H1 (cell line): Measurements from ENCODE around the gene EHHADH. TPM values are rescaled to one million over a fixed set of nuclear protein-coding genes. Genes with fewer than 3 reads are reported as not detected.

Experiments used
- CTCF ChIA-PET: fragments of 300-600 bp; sonication (Branson Sonifier 250); formaldehyde crosslinking; loops from one replicate; lab custom pipeline; 2021; ENCODE audit not compliant: partially characterized antibody; lab: Charles Lee
- POLR2A ChIA-PET: fragments of 300-600 bp; sonication (Branson Sonifier 250); formaldehyde crosslinking; loops from one replicate; lab custom pipeline; 2021; ENCODE audit warnings: inconsistent platforms; ENCODE audit not compliant: partially characterized antibody; lab: Charles Lee
- DNase-seq, 2 experiments: peaks; one replicate each; pipeline versions ENCODE4 v3.0.0 to v3.0.0-alpha.2; 2010 to 2022; ENCODE audit warnings: low spot score in 2 of 2, low read depth in 1 of 2, mixed read lengths in 1 of 2
- FAIRE-seq: peaks from 2 replicates; lab custom pipeline; 2011; peaks lifted over from hg19 to GRCh38; lab: Jason Lieb, UNC
- H2AFZ ChIP-seq: 2 replicates; pipeline ENCODE4 v1.8.1; 2012; ENCODE audit warnings: low read length, inconsistent platforms
- H2AK5ac ChIP-seq: 2 replicates; pipeline ENCODE4 v1.6.1; 2013; ENCODE audit warnings: low read depth, low read length
- H2BK120ac ChIP-seq: replicated peaks from 2 replicates; pipeline ENCODE3; 2013; ENCODE audit warnings: low read depth, low read length, inconsistent platforms
- H2BK12ac ChIP-seq: 2 replicates; pipeline ENCODE4 v1.6.1; 2013; ENCODE audit warnings: low read depth, low read length
- H2BK15ac ChIP-seq: 2 replicates; pipeline ENCODE4 v1.6.1; 2013; ENCODE audit warnings: low read length
- H2BK20ac ChIP-seq: 2 replicates; pipeline ENCODE4 v1.6.1; 2013; ENCODE audit warnings: low read length
- H2BK5ac ChIP-seq: 2 replicates; pipeline ENCODE4 v1.6.1; 2013; ENCODE audit warnings: low read depth, low read length
- H3K14ac ChIP-seq: 2 replicates; pipeline ENCODE4 v1.6.1; 2013; ENCODE audit warnings: inconsistent platforms; ENCODE audit not compliant: insufficient read length
- H3K18ac ChIP-seq: 2 replicates; pipeline ENCODE4 v1.6.1; 2013; ENCODE audit warnings: low read length; ENCODE audit errors: extremely low read depth
- H3K23ac ChIP-seq: 2 replicates; pipeline ENCODE4 v1.6.1; 2013; ENCODE audit warnings: inconsistent platforms; ENCODE audit not compliant: insufficient read length
- H3K23me2 ChIP-seq: 2 replicates; pipeline ENCODE4 v1.6.1; 2013; ENCODE audit warnings: low read depth, low read length
- H3K27ac ChIP-seq: 2 replicates; pipeline ENCODE4 v1.6.1; 2011; ENCODE audit warnings: low read depth, low read length, inconsistent platforms
- H3K27me3 ChIP-seq, 4 experiments: replicated peaks in 1 of 4; 1 replicate in 1 of 4; 2 replicates in 3 of 4; pipeline versions ENCODE4 v1.6.1 to v1.8.1; 2011 to 2013; ENCODE audit warnings: low read length in 3 of 4, mild to moderate bottlenecking in 3 of 4, inconsistent platforms in 2 of 4, mixed read lengths in 2 of 4, moderate library complexity in 1 of 4; ENCODE audit not compliant: control insufficient read depth in 3 of 4, insufficient read depth in 3 of 4; ENCODE audit errors: extremely low read depth in 1 of 4
- H3K36me3 ChIP-seq, 4 experiments: 2 replicates each; pipeline versions ENCODE4 v1.6.1 to v1.8.1; 2011 to 2013; ENCODE audit warnings: mild to moderate bottlenecking in 4 of 4, low read length in 3 of 4, moderate library complexity in 2 of 4, control low read depth in 1 of 4, inconsistent platforms in 1 of 4; ENCODE audit not compliant: insufficient read depth in 4 of 4, control insufficient read depth in 2 of 4
- H3K4ac ChIP-seq: replicated peaks from 2 replicates; pipeline ENCODE3; 2013; ENCODE audit warnings: low read length, low read depth, mixed read lengths, inconsistent platforms; ENCODE audit not compliant: insufficient read length
- H3K4me1 ChIP-seq, 4 experiments: replicated peaks in 1 of 4; 1 replicate in 1 of 4; 2 replicates in 3 of 4; pipeline versions ENCODE4 v1.6.1 to v1.8.1; 2011 to 2013; ENCODE audit warnings: low read length in 3 of 4, inconsistent platforms in 2 of 4, mixed read lengths in 1 of 4; ENCODE audit not compliant: insufficient read depth in 4 of 4, control insufficient read depth in 3 of 4
- H3K4me2 ChIP-seq, 2 experiments: 2 replicates each; pipeline versions ENCODE4 v1.6.1 to v1.8.1; 2011 to 2013; ENCODE audit warnings: low read depth in 2 of 2, low read length in 2 of 2, control low read depth in 1 of 2, inconsistent platforms in 1 of 2, mild to moderate bottlenecking in 1 of 2; ENCODE audit not compliant: insufficient read depth in 1 of 2
- H3K4me3 ChIP-seq, 4 experiments: fragments of 200-600, 300-600 bp in 1 of 4; sonication (generic), shearing (Covaris generic), sonication (Bioruptor Twin) in 1 of 4; 2 replicates each; pipeline versions ENCODE4 v1.5.1 to v1.8.1; 2011 to 2016; ENCODE audit warnings: low read length in 4 of 4, low read depth in 3 of 4, control low read depth in 2 of 4, inconsistent platforms in 2 of 4, mild to moderate bottlenecking in 2 of 4, mixed read lengths in 1 of 4, moderate library complexity in 1 of 4; ENCODE audit not compliant: insufficient read depth in 2 of 4; ENCODE audit errors: extremely low read depth in 1 of 4
- H3K56ac ChIP-seq: replicated peaks from 2 replicates; pipeline ENCODE3; 2013; ENCODE audit warnings: low read depth, mild to moderate bottlenecking, mixed read lengths, low read length, inconsistent platforms; ENCODE audit not compliant: insufficient read length
- H3K79me1 ChIP-seq: 2 replicates; pipeline ENCODE4 v1.6.1; 2013; ENCODE audit warnings: low read depth, low read length, control low read depth
- H3K79me2 ChIP-seq, 2 experiments: 2 replicates each; pipeline versions ENCODE4 v1.6.1 to v1.8.1; 2012 to 2013; ENCODE audit warnings: low read length in 2 of 2, mild to moderate bottlenecking in 2 of 2, inconsistent platforms in 1 of 2; ENCODE audit not compliant: insufficient read depth in 2 of 2, control insufficient read depth in 1 of 2
- H3K9ac ChIP-seq, 4 experiments: replicated peaks in 1 of 4; 1 replicate in 1 of 4; 2 replicates in 3 of 4; pipeline versions ENCODE4 v1.6.1 to v1.8.1; 2011 to 2013; ENCODE audit warnings: low read depth in 3 of 4, low read length in 3 of 4, control low read depth in 2 of 4, mild to moderate bottlenecking in 2 of 4, moderate library complexity in 2 of 4, inconsistent platforms in 1 of 4; ENCODE audit errors: extremely low read depth in 1 of 4
- H3K9me3 ChIP-seq, 2 experiments: 2 replicates each; pipeline versions ENCODE4 v1.6.1 to v1.8.1; 2012 to 2013; ENCODE audit warnings: mild to moderate bottlenecking in 2 of 2, moderate library complexity in 2 of 2, control low read depth in 1 of 2, inconsistent platforms in 1 of 2, low read depth in 1 of 2, low read length in 1 of 2, mixed read lengths in 1 of 2; ENCODE audit not compliant: insufficient read depth in 2 of 2
- H4K20me1 ChIP-seq, 2 experiments: replicated peaks in 1 of 2; 2 replicates each; pipeline versions ENCODE3 to v1.8.1; 2011 to 2013; ENCODE audit warnings: inconsistent platforms in 2 of 2, low read length in 2 of 2, mild to moderate bottlenecking in 1 of 2; ENCODE audit not compliant: insufficient read depth in 2 of 2, control insufficient read depth in 1 of 2
- H4K5ac ChIP-seq: 2 replicates; pipeline ENCODE4 v1.6.1; 2013; ENCODE audit warnings: low read length, low read depth, mixed read lengths, inconsistent platforms; ENCODE audit not compliant: insufficient read length
- H4K8ac ChIP-seq: 2 replicates; pipeline ENCODE4 v1.8.0; 2013; ENCODE audit warnings: mild to moderate bottlenecking, moderate library complexity, low read length, inconsistent platforms; ENCODE audit not compliant: insufficient read depth; ENCODE audit errors: extremely low read depth
- H4K91ac ChIP-seq: replicated peaks from 2 replicates; pipeline ENCODE3; 2013; ENCODE audit warnings: low read length, mixed read lengths, inconsistent platforms; ENCODE audit not compliant: insufficient read length
- SIX5 ChIP-seq: IDR thresholded peaks from 2 replicates; pipeline ENCODE4 v1.6.1; 2011; ENCODE audit warnings: mild to moderate bottlenecking, low read depth, low read length
- TCF12 ChIP-seq: IDR thresholded peaks from 2 replicates; pipeline ENCODE4 v1.6.1; 2011; ENCODE audit warnings: low read depth, mild to moderate bottlenecking, low read length
- polyA plus RNA-seq, 7 experiments: library from polyadenylated mRNA; depleted of rRNA in 3 of 7; stranded (reverse) in 5 of 7; unstranded in 2 of 7; fragments of >200 nt in 5 of 7; fragments of 200-250 nt in 2 of 7; gene quantifications; 1 replicate in 5 of 7; 2 replicates in 1 of 7; 4 replicates in 1 of 7; pipeline versions ENCODE4 v1.2.1 to v1.2.3, GENCODE V29; 2011 to 2013; ENCODE audit warnings: missing spikeins in 2 of 7, mixed read lengths in 2 of 7
- total RNA-seq: library from RNA; stranded (reverse); fragmentation: NEBNext Ultra II Directional; extraction: Animal tissue kit (Norgen Biotek cat#: 25700); gene quantifications from 2 replicates; pipeline ENCODE4 v1.2.1, GENCODE V29; 2021

Gene EHHADH
- total and polyA plus RNA-seq, 2 of the 8 experiments (the other 6 are each of a cell fraction or from before 2014, with no cell fraction given): 1.4 to 3.5 TPM

- H4K91ac ChIP-seq: no peak overlapping the region
- no peak overlapping the region for H3K56ac ChIP-seq
- H4K8ac ChIP-seq: no peak overlapping the region
- no peak overlapping the region for H3K9ac ChIP-seq
- H2BK120ac ChIP-seq: no peak overlapping the region
- peaks cover 6 to 9% of the 10 kb centered on the region in 2 experiments for H3K9me3 ChIP-seq
- H2AFZ ChIP-seq: no peak overlapping the region
- no peaks in the 10 kb centered on the region for H3K4me1 ChIP-seq
- H3K23ac ChIP-seq: no peak overlapping the region
- no peak overlapping the region for H3K14ac ChIP-seq
- H3K18ac ChIP-seq: no peak overlapping the region
- DNase-seq (no peak), FAIRE-seq (no peak)
- no peaks in the 10 kb centered on the region for H3K23me2 ChIP-seq
- H3K79me2 ChIP-seq: no peaks in the 10 kb centered on the region
- H3K4ac ChIP-seq: no peak overlapping the region
- no peak overlapping the region for H2BK12ac ChIP-seq
- ChIA-PET POLR2A (no interaction called here), CTCF (interaction anchor here (1.9 kb wide), 1 partner anchor 13 kb away, joined by 7 read pairs; no protein-coding TSS in a partner anchor)
- H3K4me2 ChIP-seq: no peak overlapping the region
- H4K20me1 ChIP-seq: no peaks in the 10 kb centered on the region
- no peak overlapping the region for H2BK15ac ChIP-seq
- H2BK5ac ChIP-seq: no peak overlapping the region
- no peaks in the 10 kb centered on the region for H3K79me1 ChIP-seq
- H3K27me3 ChIP-seq: peaks cover 0 to 1% (median 0%) of the 10 kb centered on the region in 4 experiments; a peak in 1 of 7 replicates
- no peak overlapping the region for H2AK5ac ChIP-seq
- no peak overlapping the region for H2BK20ac ChIP-seq
- H3K27ac ChIP-seq: no peak overlapping the region
- no peak overlapping the region for H4K5ac ChIP-seq
- no peaks in the 10 kb centered on the region for H3K36me3 ChIP-seq
- H3K4me3 ChIP-seq: no peak overlapping the region
- TF ChIP-seq SIX5 (no peak), TCF12 (no peak)
These were observed 16.9 kb downstream of the EHHADH start for GRCh38 chr3:185236969-185237368.
